Mesendoderm (in vitro differentiated cells): ENCODE data around the gene FHL2.
A peak's percentile ranks its signal among the peaks of the same experiment; 100 is the strongest.

Experiments used
- DNase-seq: peaks from one replicate; pipeline ENCODE4 v3.0.0; 2013
- H2AK5ac ChIP-seq: 2 replicates; pipeline ENCODE4 v1.6.1; 2013; ENCODE audit warnings: low read length, inconsistent platforms
- H2BK120ac ChIP-seq: 2 replicates; pipeline ENCODE4 v1.6.1; 2013; ENCODE audit warnings: low read depth, mild to moderate bottlenecking, low read length, moderate library complexity, mixed read lengths
- H2BK15ac ChIP-seq: replicated peaks from 2 replicates; pipeline ENCODE4 v1.6.1; 2013; ENCODE audit warnings: low read depth, mild to moderate bottlenecking, moderate library complexity
- H2BK5ac ChIP-seq: 2 replicates; pipeline ENCODE4 v1.6.1; 2013; ENCODE audit warnings: low read length, inconsistent platforms
- H3K18ac ChIP-seq: 2 replicates; pipeline ENCODE4 v1.6.1; 2013; ENCODE audit warnings: mild to moderate bottlenecking, low read length, mixed read lengths
- H3K23ac ChIP-seq: one replicate; pipeline ENCODE4 v1.6.1; 2013; ENCODE audit warnings: low read length
- H3K27ac ChIP-seq: 2 replicates; pipeline ENCODE4 v1.5.1; 2013; ENCODE audit warnings: low read depth, mild to moderate bottlenecking, inconsistent platforms, low read length, moderate library complexity
- H3K27me3 ChIP-seq: 2 replicates; pipeline ENCODE4 v1.6.1; 2013; ENCODE audit warnings: low read length, control low read depth, mild to moderate bottlenecking, inconsistent platforms; ENCODE audit not compliant: insufficient read depth, poor library complexity
- H3K36me3 ChIP-seq: 2 replicates; pipeline ENCODE4 v1.6.1; 2013; ENCODE audit warnings: low read length, inconsistent platforms; ENCODE audit not compliant: control insufficient read depth, insufficient read depth
- H3K4ac ChIP-seq: one replicate; pipeline ENCODE4 v1.6.1; 2013; ENCODE audit warnings: low read depth, mild to moderate bottlenecking, low read length, moderate library complexity
- H3K4me1 ChIP-seq: 2 replicates; pipeline ENCODE4 v1.6.1; 2013; ENCODE audit warnings: low read depth, low read length, inconsistent platforms; ENCODE audit not compliant: control insufficient read depth
- H3K4me2 ChIP-seq: 2 replicates; pipeline ENCODE4 v1.6.1; 2013; ENCODE audit warnings: low read length
- H3K4me3 ChIP-seq: 2 replicates; pipeline ENCODE4 v1.5.1; 2013; ENCODE audit warnings: mild to moderate bottlenecking, low read length
- H3K56ac ChIP-seq: one replicate; pipeline ENCODE4 v1.6.1; 2013; ENCODE audit warnings: low read length
- H3K79me1 ChIP-seq: 2 replicates; pipeline ENCODE4 v1.6.1; 2013; ENCODE audit warnings: low read length, inconsistent platforms
- H3K79me2 ChIP-seq: 2 replicates; pipeline ENCODE4 v1.6.1; 2013; ENCODE audit warnings: mild to moderate bottlenecking, low read length; ENCODE audit not compliant: control insufficient read depth, insufficient read depth
- H3K9ac ChIP-seq: 2 replicates; pipeline ENCODE4 v1.6.1; 2013; ENCODE audit warnings: low read length, inconsistent platforms
- H4K5ac ChIP-seq: one replicate; pipeline ENCODE4 v1.6.1; 2013; ENCODE audit warnings: low read length
- H4K8ac ChIP-seq: one replicate; pipeline ENCODE4 v1.6.1; 2013; ENCODE audit warnings: low read depth, mild to moderate bottlenecking, control low read depth, low read length, moderate library complexity
- WGBS: extraction: QIAGEN DNeasy Blood & Tissue Kit; methylation state at CpG from one replicate; pipeline ENCODE4 v1.1.7; 2013; ENCODE audit warnings: low lambda C conversion rate, missing lambda C conversion rate; ENCODE audit not compliant: insufficient coverage; ENCODE audit errors: extremely low coverage; 5-methylcytosine and 5-hydroxymethylcytosine counted together

Gene FHL2

DNA sequence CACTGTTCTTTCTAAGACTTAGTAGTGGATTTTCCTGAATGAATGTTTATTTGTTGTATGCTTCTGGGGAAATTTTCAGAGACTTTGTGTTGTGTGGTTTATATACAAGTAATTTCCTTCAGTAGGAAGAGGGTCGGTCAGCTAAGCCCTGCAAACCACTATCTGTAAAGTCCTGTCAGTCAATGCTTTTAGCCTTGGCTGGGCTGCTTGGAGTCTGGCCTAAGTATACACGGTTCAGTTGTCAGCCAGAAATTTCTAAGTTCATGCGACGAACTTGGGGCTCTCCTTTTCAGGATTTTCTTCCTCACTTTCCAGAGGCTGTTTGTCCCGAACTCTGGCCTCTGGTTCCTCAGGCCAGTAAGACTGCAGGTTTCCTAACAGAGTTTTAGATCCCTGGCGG lies 40.3 kb downstream of the FHL2 start:
- Histone ChIP-seq H3K4ac (no peak overlapping the region), H4K5ac (no peak overlapping the region), H3K27ac (no peak overlapping the region), H4K8ac (no peak overlapping the region), H3K9ac (no peak overlapping the region), H2BK120ac (no peak overlapping the region), H2BK15ac (no peak overlapping the region), H2AK5ac (no peak overlapping the region), H3K4me3 (no peak overlapping the region), H3K23ac (no peak overlapping the region), H3K36me3 (peaks cover 2% of the 10 kb centered on the region), H3K79me1 (no peaks in the 10 kb centered on the region), H3K4me1 (no peaks in the 10 kb centered on the region), H3K79me2 (no peaks in the 10 kb centered on the region), H3K4me2 (no peak overlapping the region), H2BK5ac (no peak overlapping the region), H3K56ac (no peak overlapping the region), H3K18ac (no peak overlapping the region), H3K27me3 (no peaks in the 10 kb centered on the region)
- WGBS = no CpG with 5 or more reads among the region's 6 CpGs
- no peak for DNase-seq

GRCh38 chr2:105357122-105357521 lies 41.7 kb downstream of the FHL2 start:
- Histone ChIP-seq H2BK15ac (no peak overlapping the region), H2BK5ac (no peak overlapping the region), H3K4me3 (no peak overlapping the region), H3K79me1 (no peaks in the 10 kb centered on the region), H3K4ac (no peak overlapping the region), H3K4me1 (no peaks in the 10 kb centered on the region), H2BK120ac (no peak overlapping the region), H3K79me2 (no peaks in the 10 kb centered on the region), H3K4me2 (no peak overlapping the region), H4K5ac (no peak overlapping the region), H4K8ac (no peak overlapping the region), H3K23ac (no peak overlapping the region), H3K18ac (no peak overlapping the region), H3K27ac (no peak overlapping the region), H3K9ac (no peak overlapping the region), H3K27me3 (no peaks in the 10 kb centered on the region), H3K56ac (no peak overlapping the region), H2AK5ac (no peak overlapping the region), H3K36me3 (peaks cover 2% of the 10 kb centered on the region)
- no CpG with 5 or more reads among the region's 1 CpG for WGBS
- no peak for DNase-seq

GRCh38 chr2:105344704-105345345 lies 54.0 kb downstream of the FHL2 start:
- Histone ChIP-seq H3K79me1 (peaks cover 7% of the 10 kb centered on the region), H3K79me2 (peaks cover 4% of the 10 kb centered on the region), H3K4me1 (no peaks in the 10 kb centered on the region), H3K4me2 (no peak overlapping the region), H4K8ac (no peak overlapping the region), H3K4me3 (no peak overlapping the region), H3K23ac (no peak overlapping the region), H2BK5ac (no peak overlapping the region), H3K18ac (no peak overlapping the region), H2AK5ac (no peak overlapping the region), H3K36me3 (peaks cover 7% of the 10 kb centered on the region), H3K9ac (no peak overlapping the region), H3K27ac (no peak overlapping the region), H2BK15ac (no peak overlapping the region), H3K56ac (no peak overlapping the region), H2BK120ac (no peak overlapping the region), H4K5ac (no peak overlapping the region), H3K27me3 (no peaks in the 10 kb centered on the region), H3K4ac (no peak overlapping the region)
- WGBS = no CpG with 5 or more reads among the region's 4 CpGs
- peak; percentile 45 for DNase-seq

DNA sequence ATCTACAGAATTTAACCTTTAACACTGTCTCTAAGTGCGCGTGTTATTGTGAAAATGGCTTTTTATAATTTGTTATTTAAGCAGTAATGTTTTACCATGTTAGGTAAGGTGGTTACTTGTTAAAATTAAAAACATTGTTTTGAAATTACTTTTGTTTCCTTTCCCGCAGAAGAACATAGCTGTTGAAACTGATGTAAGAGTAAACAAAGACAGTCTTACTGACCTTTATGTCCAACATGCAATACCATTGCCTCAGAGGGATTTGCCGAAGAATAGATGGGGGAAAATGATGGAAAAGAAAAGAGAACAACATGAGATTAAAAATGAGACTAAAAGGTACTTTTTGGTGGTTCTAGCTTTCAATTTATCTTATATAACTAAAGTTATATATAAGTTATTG lies 59.4 kb downstream of the FHL2 start:
- Histone ChIP-seq H2BK15ac (no peak overlapping the region), H4K5ac (no peak overlapping the region), H4K8ac (no peak overlapping the region), H3K27me3 (no peaks in the 10 kb centered on the region), H2BK120ac (no peak overlapping the region), H3K23ac (no peak overlapping the region), H3K4me2 (no peak overlapping the region), H3K4me1 (peaks cover 2% of the 10 kb centered on the region), H3K9ac (no peak overlapping the region), H3K18ac (no peak overlapping the region), H3K79me1 (peaks cover 15% of the 10 kb centered on the region), H3K27ac (no peak overlapping the region), H3K36me3 (peaks cover 6% of the 10 kb centered on the region), H3K79me2 (peaks cover 22% of the 10 kb centered on the region), H3K4me3 (no peak overlapping the region), H3K56ac (no peak overlapping the region), H3K4ac (no peak overlapping the region), H2AK5ac (no peak overlapping the region), H2BK5ac (no peak overlapping the region)
- WGBS = no CpG with 5 or more reads among the region's 4 CpGs
- DNase-seq = no peak

DNA sequence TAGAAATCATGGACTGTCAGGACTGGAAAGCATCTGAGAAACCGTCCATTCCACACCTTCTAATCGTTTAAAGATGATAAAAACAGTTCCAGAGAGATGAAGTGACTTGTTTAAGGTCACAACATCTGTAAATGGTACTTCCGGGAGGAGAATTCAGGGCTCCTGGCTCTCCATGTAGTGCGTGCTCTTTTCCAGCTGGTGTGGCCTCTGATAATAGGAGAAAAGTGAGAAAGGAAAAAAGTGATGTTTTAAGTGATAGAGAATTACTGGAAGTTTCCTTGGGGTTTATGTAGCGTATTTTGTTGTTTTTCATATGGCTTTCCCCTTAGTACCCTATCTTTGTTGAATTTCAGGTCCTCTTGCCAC lies 60.8 kb downstream of the FHL2 start:
- H3K56ac ChIP-seq = peak overlapping the region; percentile 92
- peaks cover 22% of the 10 kb centered on the region for H3K79me2 ChIP-seq
- peak overlapping the region; percentile 94 for H3K4me3 ChIP-seq
- H2BK15ac ChIP-seq = no peak overlapping the region
- peaks cover 15% of the 10 kb centered on the region for H3K79me1 ChIP-seq
- H4K5ac ChIP-seq = no peak overlapping the region
- H3K18ac ChIP-seq = no peak overlapping the region
- H3K36me3 ChIP-seq = peaks cover 5% of the 10 kb centered on the region
- peaks cover 2% of the 10 kb centered on the region for H3K4me1 ChIP-seq
- H2BK120ac ChIP-seq = no peak overlapping the region
- peak overlapping the region; percentile 99 for H3K4me2 ChIP-seq
- no peak overlapping the region for H4K8ac ChIP-seq
- DNase-seq = no peak
- H3K9ac ChIP-seq = peak overlapping the region; percentile 90
- H2BK5ac ChIP-seq = no peak overlapping the region
- H3K4ac ChIP-seq = no peak overlapping the region
- no peak overlapping the region for H3K23ac ChIP-seq
- no CpG with 5 or more reads among the region's 5 CpGs for WGBS
- no peaks in the 10 kb centered on the region for H3K27me3 ChIP-seq
- H3K27ac ChIP-seq = no peak overlapping the region
- H2AK5ac ChIP-seq = no peak overlapping the region
